Panc1 (cell line): ENCODE data around the gene HNF1A. TPM values are rescaled to one million over a fixed set of nuclear protein-coding genes. Genes with fewer than 3 reads are reported as not detected.

Experiments used
- ATAC-seq: fragments of 200-7000 bp; cut with Tn5 transposase; 2 replicates; pipeline ENCODE4 v1.9.1; 2020; ENCODE audit warnings: mild to moderate bottlenecking, moderate library complexity
- BruUV-seq: library from RNA; stranded (reverse); fragments of 400-500 nt; replicated peaks from 2 replicates; lab custom pipeline; 2021; lab: Mats Ljungman, UMichigan
- CTCF ChIA-PET: fragments of 300-600 bp; sonication (Branson Sonifier 250); formaldehyde crosslinking; loops from one replicate; lab custom pipeline; 2022; ENCODE audit warnings: antibody characterized with exemption; lab: Charles Lee
- POLR2A ChIA-PET: fragments of 300-600 bp; sonication (Branson Sonifier 250); formaldehyde crosslinking; loops from one replicate; lab custom pipeline; 2022; ENCODE audit warnings: antibody characterized with exemption; lab: Charles Lee
- DNase-seq: peaks from one replicate; pipeline ENCODE4 v3.0.0-alpha.2; 2010; ENCODE audit warnings: low read depth, low spot score
- H3K27ac ChIP-seq: 2 replicates; pipeline ENCODE4 v1.5.1; 2011; ENCODE audit warnings: mild to moderate bottlenecking, low read length, inconsistent platforms
- H3K27me3 ChIP-seq: fragments of 200-500 bp; sonication (Bioruptor generic); 2 replicates; pipeline ENCODE4 v1.6.0; 2014; ENCODE audit warnings: low read length, inconsistent platforms; ENCODE audit not compliant: control insufficient read depth, insufficient read depth
- H3K36me3 ChIP-seq: fragments of 200-500 bp; sonication (Bioruptor generic); 2 replicates; pipeline ENCODE4 v1.5.1; 2014; ENCODE audit warnings: inconsistent platforms, mild to moderate bottlenecking, low read length, moderate library complexity; ENCODE audit not compliant: control insufficient read depth, insufficient read depth
- H3K4me1 ChIP-seq: 2 replicates; pipeline ENCODE4 v1.5.1; 2011; ENCODE audit warnings: inconsistent platforms, mild to moderate bottlenecking, low read length, moderate library complexity; ENCODE audit not compliant: control insufficient read depth, insufficient read depth
- H3K4me3 ChIP-seq, 2 experiments: 2 replicates each; pipeline ENCODE4 v1.5.1; 2011 to 2012; ENCODE audit warnings: low read depth in 2 of 2, low read length in 2 of 2, mild to moderate bottlenecking in 2 of 2, inconsistent platforms in 1 of 2, moderate library complexity in 1 of 2
- H3K9me3 ChIP-seq: fragments of 200-500 bp; sonication (Bioruptor generic); 2 replicates; pipeline ENCODE4 v1.5.1; 2014; ENCODE audit warnings: low read depth, mild to moderate bottlenecking, inconsistent platforms, low read length, moderate library complexity; ENCODE audit not compliant: control insufficient read depth, insufficient read depth
- POLR2AphosphoS5 ChIP-seq: IDR thresholded peaks from 2 replicates; pipeline ENCODE4 v1.6.1; 2012; ENCODE audit warnings: mild to moderate bottlenecking, low read depth, low read length, moderate library complexity
- REST ChIP-seq, 2 experiments: IDR thresholded peaks; 2 replicates each; pipeline ENCODE4 v1.6.1; 2011 to 2012; ENCODE audit warnings: low read depth in 2 of 2, control low read depth in 1 of 2, low read length in 1 of 2, mild to moderate bottlenecking in 1 of 2, moderate library complexity in 1 of 2; ENCODE audit not compliant: insufficient read depth in 1 of 2
- SIN3A ChIP-seq: IDR thresholded peaks from 2 replicates; pipeline ENCODE4 v1.6.1; 2012; ENCODE audit warnings: low read depth, mild to moderate bottlenecking, low read length, moderate library complexity, borderline replicate concordance; ENCODE audit not compliant: insufficient read depth
- TCF7L2 ChIP-seq: IDR thresholded peaks from 2 replicates; pipeline ENCODE4 v1.6.1; 2011; ENCODE audit warnings: mild to moderate bottlenecking, low read depth, low read length, inconsistent platforms
- in situ Hi-C: cut with HindIII; loops from 2 replicates; pipeline ENCODE4 v1.10.0; 2016; ENCODE audit warnings: low sequenced_read_pairs, low pct_unique_long_range_greater_than_20kb
- intact Hi-C: fragments of 100-400 bp; cut with micrococcal nuclease; formaldehyde crosslinking; loops from one replicate; pipeline ENCODE4 v1.10.0; 2022; ENCODE audit not compliant: unreplicated experiment
- total RNA-seq: library from RNA; stranded (reverse); gene quantifications from one replicate; pipeline ENCODE4 v1.2.1, GENCODE V29; 2021; ENCODE audit not compliant: unreplicated experiment
- TF ChIP-seq, protein P1 (sequence below): fragments of 450-650 bp; IDR thresholded peaks from 2 replicates; pipeline ENCODE4 v1.5.1; 2017; ENCODE audit warnings: mild to moderate bottlenecking

Gene HNF1A
- total RNA-seq, 1 experiment from 2014 or later, result 0.26 TPM

- H3K4me3 ChIP-seq, result no peak overlapping the region
- ATAC-seq (no peak), DNase-seq (no peak)
- TF ChIP-seq TCF7L2, result no peak
- no peak for TF ChIP-seq POLR2AphosphoS5
- no peak for TF ChIP-seq SIN3A
- TF ChIP-seq, protein P1, sequence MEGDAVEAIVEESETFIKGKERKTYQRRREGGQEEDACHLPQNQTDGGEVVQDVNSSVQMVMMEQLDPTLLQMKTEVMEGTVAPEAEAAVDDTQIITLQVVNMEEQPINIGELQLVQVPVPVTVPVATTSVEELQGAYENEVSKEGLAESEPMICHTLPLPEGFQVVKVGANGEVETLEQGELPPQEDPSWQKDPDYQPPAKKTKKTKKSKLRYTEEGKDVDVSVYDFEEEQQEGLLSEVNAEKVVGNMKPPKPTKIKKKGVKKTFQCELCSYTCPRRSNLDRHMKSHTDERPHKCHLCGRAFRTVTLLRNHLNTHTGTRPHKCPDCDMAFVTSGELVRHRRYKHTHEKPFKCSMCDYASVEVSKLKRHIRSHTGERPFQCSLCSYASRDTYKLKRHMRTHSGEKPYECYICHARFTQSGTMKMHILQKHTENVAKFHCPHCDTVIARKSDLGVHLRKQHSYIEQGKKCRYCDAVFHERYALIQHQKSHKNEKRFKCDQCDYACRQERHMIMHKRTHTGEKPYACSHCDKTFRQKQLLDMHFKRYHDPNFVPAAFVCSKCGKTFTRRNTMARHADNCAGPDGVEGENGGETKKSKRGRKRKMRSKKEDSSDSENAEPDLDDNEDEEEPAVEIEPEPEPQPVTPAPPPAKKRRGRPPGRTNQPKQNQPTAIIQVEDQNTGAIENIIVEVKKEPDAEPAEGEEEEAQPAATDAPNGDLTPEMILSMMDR, result no peak
- no peak for TF ChIP-seq REST (IDR thresholded peaks at IDR 0.05; ENCODE audit: insufficient read depth in 1 of 2, low read depth in 2 of 2, low read length in 1 of 2)
- H3K27ac ChIP-seq, result no peak overlapping the region
- intact Hi-C loops (no loop called here), in situ Hi-C loops (no loop called here)
- H3K9me3 ChIP-seq, result no peaks in the 10 kb centered on the region
- ChIA-PET POLR2A (no interaction called here), CTCF (no interaction called here)
- H3K27me3 ChIP-seq, result no peaks in the 10 kb centered on the region
- no peaks in the 10 kb centered on the region for H3K36me3 ChIP-seq
- BruUV-seq, result no TSS peak
- H3K4me1 ChIP-seq, result no peaks in the 10 kb centered on the region
Observed at GRCh38 chr12:120932956-120933526, 45.3 kb upstream of the HNF1A start.

DNA sequence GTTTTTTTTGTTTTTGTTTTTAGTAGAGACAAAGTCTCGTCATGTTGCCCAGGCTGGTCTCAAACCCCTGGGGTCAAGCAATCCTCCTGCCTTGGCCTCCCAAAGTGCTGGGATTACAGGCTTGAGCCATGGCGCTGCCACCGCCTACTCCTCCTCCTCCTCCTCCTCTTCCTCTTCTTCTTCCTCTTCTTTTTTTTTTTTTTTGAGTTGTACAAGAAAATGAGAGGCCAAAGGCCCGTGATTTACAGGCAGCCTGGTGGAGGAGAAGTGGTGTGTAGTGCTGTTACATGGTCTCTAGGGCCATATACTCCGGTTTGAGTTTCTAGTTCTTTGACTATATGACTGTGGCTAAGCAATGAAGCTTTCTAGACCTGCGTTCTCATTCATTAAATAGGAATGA is 44.6 kb upstream of the HNF1A start:
- POLR2A ChIA-PET, result no interaction called here
- H3K4me1 ChIP-seq, result no peaks in the 10 kb centered on the region
- no peaks in the 10 kb centered on the region for H3K27me3 ChIP-seq
- DNase-seq, result no peak
- in situ Hi-C loops (no loop called here), intact Hi-C loops (no loop called here)
- CTCF ChIA-PET, result no interaction called here
- no TSS peak for BruUV-seq
- H3K4me3 ChIP-seq, result no peak overlapping the region
- TF ChIP-seq, protein P1, result no peak
- TF ChIP-seq TCF7L2 (no peak), POLR2AphosphoS5 (no peak), REST (IDR thresholded peaks at IDR 0.05; ENCODE audit: insufficient read depth in 1 of 2, low read depth in 2 of 2, low read length in 1 of 2) (no peak), SIN3A (no peak)
- H3K9me3 ChIP-seq, result no peaks in the 10 kb centered on the region
- no peak for ATAC-seq
- no peak overlapping the region for H3K27ac ChIP-seq
- H3K36me3 ChIP-seq, result no peaks in the 10 kb centered on the region
